PC-3 (cell line): ENCODE data around the gene PDLIM5. TPM values are rescaled to one million over a fixed set of nuclear protein-coding genes. Genes with fewer than 3 reads are reported as not detected.

Source experiments
- ATAC-seq: fragments of 200-7000 bp; cut with Tn5 transposase; 2 replicates; pipeline ENCODE4 v1.9.1; 2020; ENCODE audit warnings: mild to moderate bottlenecking, moderate library complexity
- BruUV-seq: library from RNA; stranded (reverse); fragments of 400-500 nt; replicated peaks from 2 replicates; lab custom pipeline; 2021; lab: Mats Ljungman, UMichigan
- CTCF ChIA-PET: fragments of 300-600 bp; sonication (Branson Sonifier 250); formaldehyde crosslinking; loops from one replicate; lab custom pipeline; 2022; ENCODE audit warnings: antibody characterized with exemption; lab: Charles Lee
- POLR2A ChIA-PET: fragments of 300-600 bp; sonication (Branson Sonifier 250); formaldehyde crosslinking; loops from one replicate; lab custom pipeline; 2022; ENCODE audit warnings: antibody characterized with exemption; ENCODE audit not compliant: unreplicated experiment; lab: Charles Lee
- DNase-seq: peaks from one replicate; pipeline ENCODE4 v3.0.0-alpha.2; 2015
- H2AFZ ChIP-seq: fragments of 300-600 bp; sonication (generic); 2 replicates; pipeline ENCODE4 v1.6.0; 2016; ENCODE audit warnings: antibody characterized with exemption, low read length
- H3F3A ChIP-seq: fragments of 300-600 bp; sonication (generic); one replicate; pipeline ENCODE4 v1.6.0; 2017; ENCODE audit warnings: antibody characterized with exemption, low read length, control low read depth, mild to moderate bottlenecking; ENCODE audit not compliant: unreplicated experiment
- H3K27ac ChIP-seq: fragments of 300-600 bp; sonication (generic); 2 replicates; pipeline ENCODE4 v1.5.1; 2016; ENCODE audit warnings: mild to moderate bottlenecking, low read length
- H3K27me3 ChIP-seq: fragments of 300-600 bp; sonication (generic); 2 replicates; pipeline ENCODE4 v1.6.1; 2016; ENCODE audit warnings: low read length, mixed read lengths
- H3K36me3 ChIP-seq: fragments of 300-600 bp; sonication (generic); 2 replicates; pipeline ENCODE4 v1.6.1; 2016; ENCODE audit warnings: low read depth, mixed run types, low read length, mixed read lengths
- H3K4me1 ChIP-seq: fragments of 300-600 bp; sonication (generic); 2 replicates; pipeline ENCODE4 v1.5.1; 2016; ENCODE audit warnings: low read length; ENCODE audit not compliant: insufficient read depth
- H3K4me2 ChIP-seq: fragments of 300-600 bp; sonication (generic); 2 replicates; pipeline ENCODE4 v1.6.0; 2016; ENCODE audit warnings: low read length
- H3K4me3 ChIP-seq: fragments of 300-600 bp; sonication (generic); 2 replicates; pipeline ENCODE4 v1.5.1; 2016; ENCODE audit warnings: mild to moderate bottlenecking, low read length, mixed read lengths
- H3K79me2 ChIP-seq: fragments of 300-600 bp; sonication (generic); 2 replicates; pipeline ENCODE4 v1.6.1; 2017; ENCODE audit warnings: low read length, mixed read lengths
- H3K9ac ChIP-seq: fragments of 300-600 bp; sonication (generic); 2 replicates; pipeline ENCODE4 v1.6.0; 2016; ENCODE audit warnings: mild to moderate bottlenecking, low read length
- H3K9me2 ChIP-seq: fragments of 300-600 bp; sonication (generic); replicated peaks from 2 replicates; pipeline ENCODE4 v1.6.1; 2016; ENCODE audit warnings: mixed run types, low read length, mixed read lengths
- H3K9me3 ChIP-seq: fragments of 300-600 bp; sonication (generic); 2 replicates; pipeline ENCODE4 v1.6.1; 2016; ENCODE audit warnings: low read length, mixed read lengths
- H4K20me1 ChIP-seq: fragments of 300-600 bp; sonication (generic); 2 replicates; pipeline ENCODE4 v1.6.1; 2016; ENCODE audit warnings: low read length, mixed read lengths
- CTCF ChIP-seq: fragments of 300-600 bp; sonication (generic); conservative IDR thresholded peaks from 2 replicates; pipeline ENCODE4 v1.5.1; 2017; ENCODE audit warnings: antibody characterized with exemption, low read depth, mild to moderate bottlenecking, low read length
- EZH2 ChIP-seq: fragments of 300-600 bp; sonication (generic); IDR thresholded peaks from one replicate; pipeline ENCODE4 v1.6.1; 2017; ENCODE audit warnings: antibody characterized with exemption, mild to moderate bottlenecking, low read length; ENCODE audit not compliant: unreplicated experiment
- EZH2phosphoT487 ChIP-seq: fragments of 300-600 bp; sonication (generic); IDR thresholded peaks from 2 replicates; pipeline ENCODE4 v1.6.1; 2018; ENCODE audit warnings: mild to moderate bottlenecking, antibody characterized with exemption, low read length, borderline replicate concordance
- intact Hi-C: fragments of 100-400 bp; cut with micrococcal nuclease; formaldehyde crosslinking; loops from 2 replicates; pipeline ENCODE4 v1.9.0; 2023
- total RNA-seq: library from RNA; depleted of rRNA; stranded (reverse); fragments of >200 nt; gene quantifications from 2 replicates; pipeline ENCODE4 v1.2.3, GENCODE V29; 2014

Gene PDLIM5
- total RNA-seq, 1 experiment from 2014 or later, result 57.8 TPM

- Histone ChIP-seq H3K27ac (peak overlapping the region; percentile 29), H3K27me3 (no peaks in the 10 kb centered on the region), H3K4me1 (peaks cover 39% of the 10 kb centered on the region), H3K4me3 (peak overlapping the region; percentile 93), H4K20me1 (peaks cover 18% of the 10 kb centered on the region), H3K9me2 (no peaks in the 10 kb centered on the region), H3K9me3 (no peaks in the 10 kb centered on the region), H3K9ac (0 out of 2 replicates have a peak overlapping the region, but pooled peaks have one; percentile 27), H3K79me2 (peaks cover 83% of the 10 kb centered on the region), H2AFZ (no peak overlapping the region), H3K4me2 (peak overlapping the region; percentile 93), H3K36me3 (peaks cover 12% of the 10 kb centered on the region), H3F3A (peaks cover 4% of the 10 kb centered on the region)
- intact Hi-C loops, result no loop called here
- ChIA-PET CTCF (no interaction called here), POLR2A (interaction anchor here (0.8 kb wide), 1 partner anchor 111 kb away, joined by 3 read pairs; no protein-coding TSS in a partner anchor)
- ATAC-seq, result peak; percentile 9
- DNase-seq, result peak; percentile 77
- BruUV-seq, result no TSS peak
- no peak for TF ChIP-seq EZH2
- TF ChIP-seq EZH2phosphoT487, result no peak
- TF ChIP-seq CTCF, result no peak
These were observed 3.3 kb downstream of the PDLIM5 start for GRCh38 chr4:94455081-94455480.

- no peak overlapping the region for H3K27ac ChIP-seq
- peaks cover 4% of the 10 kb centered on the region for H3F3A ChIP-seq
- intact Hi-C loops, result no loop called here
- peaks cover 18% of the 10 kb centered on the region for H4K20me1 ChIP-seq
- TF ChIP-seq CTCF, result no peak
- no peak for TF ChIP-seq EZH2
- no peak for TF ChIP-seq EZH2phosphoT487
- no peaks in the 10 kb centered on the region for H3K9me2 ChIP-seq
- ChIA-PET CTCF (no interaction called here), POLR2A (no interaction called here)
- no peaks in the 10 kb centered on the region for H3K27me3 ChIP-seq
- peak overlapping the region; percentile 33 for H3K4me2 ChIP-seq
- 0 out of 2 replicates have a peak overlapping the region, but pooled peaks have one; percentile 30 for H3K4me3 ChIP-seq
- no peak overlapping the region for H3K9ac ChIP-seq
- peaks cover 61% of the 10 kb centered on the region for H3K4me1 ChIP-seq
- no TSS peak for BruUV-seq
- no peak for ATAC-seq
- H2AFZ ChIP-seq, result no peak overlapping the region
- no peak for DNase-seq
- peaks cover 100% of the 10 kb centered on the region for H3K79me2 ChIP-seq
- no peaks in the 10 kb centered on the region for H3K9me3 ChIP-seq
- H3K36me3 ChIP-seq, result peaks cover 12% of the 10 kb centered on the region
These were observed 6.0 kb downstream of the PDLIM5 start for GRCh38 chr4:94457692-94458106.

GRCh38 chr4:94458682-94459081 is 6.9 kb downstream of the PDLIM5 start:
- ATAC-seq (no peak), DNase-seq (peak; percentile 35)
- H4K20me1 ChIP-seq, result peaks cover 11% of the 10 kb centered on the region; the same call in 1 of the 2 replicates
- H3K9ac ChIP-seq, result no peak overlapping the region
- H3K4me3 ChIP-seq, result no peak overlapping the region
- peak overlapping the region; percentile 11; the same call in 1 of the 2 replicates for H3K27ac ChIP-seq
- H2AFZ ChIP-seq, result no peak overlapping the region
- intact Hi-C loops, result no loop called here
- no peaks in the 10 kb centered on the region for H3K27me3 ChIP-seq
- CTCF ChIA-PET, result no interaction called here
- H3K9me2 ChIP-seq, result no peaks in the 10 kb centered on the region
- TF ChIP-seq EZH2phosphoT487, result no peak
- TF ChIP-seq CTCF, result no peak
- POLR2A ChIA-PET, result interaction anchor here (0.7 kb wide), 1 partner anchor 30 kb away, joined by 5 read pairs; no protein-coding TSS in a partner anchor
- H3K4me2 ChIP-seq, result peak overlapping the region; percentile 62
- H3K9me3 ChIP-seq, result no peaks in the 10 kb centered on the region
- peaks cover 12% of the 10 kb centered on the region for H3K36me3 ChIP-seq
- H3K79me2 ChIP-seq, result peaks cover 100% of the 10 kb centered on the region
- no TSS peak for BruUV-seq
- H3F3A ChIP-seq, result peaks cover 4% of the 10 kb centered on the region
- peaks cover 69% of the 10 kb centered on the region for H3K4me1 ChIP-seq
